Prostate gland (tissue), 2 donors: ENCODE measurements around the gene VAC14.

Experiments
- POLR2A ChIP-seq: fragments of 450-650 bp; IDR thresholded peaks from one replicate; pipeline ENCODE4 v1.6.1; 2016; ENCODE audit warnings: antibody characterized with exemption, mild to moderate bottlenecking
- TF ChIP-seq, protein P1 (sequence below), 4 experiments: fragments of 200-600 bp in 2 of 4; fragments of 450-650 bp in 2 of 4; sonication (generic) in 2 of 4; IDR thresholded peaks; 1 replicate in 3 of 4; 2 replicates in 1 of 4; pipeline ENCODE4 v1.5.1; 2016 to 2019; ENCODE audit warnings: antibody characterized with exemption in 4 of 4, mild to moderate bottlenecking in 2 of 4, moderate library complexity in 2 of 4

DNA sequence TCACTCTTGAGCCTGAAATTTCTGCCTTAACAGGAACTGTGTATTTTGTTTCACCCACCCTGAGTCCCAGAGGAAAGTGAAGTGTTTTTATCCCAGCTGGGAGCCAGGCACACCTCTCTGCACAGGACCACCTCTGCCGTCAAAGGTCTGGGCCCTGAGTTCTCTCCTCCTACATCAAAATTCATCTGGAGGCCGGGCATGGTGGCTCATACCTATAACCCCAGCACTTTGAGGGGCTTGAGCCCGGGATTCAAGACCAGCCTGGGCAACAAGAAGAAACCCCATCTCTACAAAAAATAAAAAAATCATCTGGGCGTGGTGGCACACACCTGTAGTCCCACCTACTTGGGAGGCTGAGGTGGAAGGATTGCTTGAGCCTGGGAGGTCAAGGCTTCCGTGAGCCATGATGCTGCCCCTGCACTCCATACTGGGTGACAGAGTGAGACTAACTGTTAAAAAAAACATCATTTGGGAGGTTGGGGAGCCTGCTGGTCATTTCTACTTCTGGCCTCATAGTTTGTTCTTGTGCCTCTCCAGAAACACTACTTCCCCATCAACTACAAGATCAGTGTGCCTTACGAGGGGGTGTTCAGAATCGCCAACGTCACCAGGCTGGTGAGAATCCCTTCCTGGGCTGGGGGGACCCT lies 144.8 kb downstream of the VAC14 start:
- TF ChIP-seq POLR2A, result no peak
- TF ChIP-seq, protein P1, sequence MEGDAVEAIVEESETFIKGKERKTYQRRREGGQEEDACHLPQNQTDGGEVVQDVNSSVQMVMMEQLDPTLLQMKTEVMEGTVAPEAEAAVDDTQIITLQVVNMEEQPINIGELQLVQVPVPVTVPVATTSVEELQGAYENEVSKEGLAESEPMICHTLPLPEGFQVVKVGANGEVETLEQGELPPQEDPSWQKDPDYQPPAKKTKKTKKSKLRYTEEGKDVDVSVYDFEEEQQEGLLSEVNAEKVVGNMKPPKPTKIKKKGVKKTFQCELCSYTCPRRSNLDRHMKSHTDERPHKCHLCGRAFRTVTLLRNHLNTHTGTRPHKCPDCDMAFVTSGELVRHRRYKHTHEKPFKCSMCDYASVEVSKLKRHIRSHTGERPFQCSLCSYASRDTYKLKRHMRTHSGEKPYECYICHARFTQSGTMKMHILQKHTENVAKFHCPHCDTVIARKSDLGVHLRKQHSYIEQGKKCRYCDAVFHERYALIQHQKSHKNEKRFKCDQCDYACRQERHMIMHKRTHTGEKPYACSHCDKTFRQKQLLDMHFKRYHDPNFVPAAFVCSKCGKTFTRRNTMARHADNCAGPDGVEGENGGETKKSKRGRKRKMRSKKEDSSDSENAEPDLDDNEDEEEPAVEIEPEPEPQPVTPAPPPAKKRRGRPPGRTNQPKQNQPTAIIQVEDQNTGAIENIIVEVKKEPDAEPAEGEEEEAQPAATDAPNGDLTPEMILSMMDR (IDR thresholded peaks at IDR 0.05), result no peak
